ENCODE results near the gene UBXN2A. TPM values are rescaled to one million over a fixed set of nuclear protein-coding genes. Genes with fewer than 3 reads are reported as not detected.

Gene UBXN2A
- polyA plus RNA-seq, 3 donors: 2.0 to 6.8 (median 5.5) TPM

- Mint-ChIP-seq H3K27me3 (ENCODE audit: low read depth in 3 of 3) (peaks cover 37 to 46% (median 44%) of the 10 kb centered on the region in 3 donors), H3K36me3 (peaks cover 0 to 8% of the 10 kb centered on the region in 2 donors), H3K27ac (no peak overlapping the region), H3K4me3 (no peak overlapping the region), H3K4me1 (peaks cover 7% of the 10 kb centered on the region), H3K9me3 (peaks cover 0 to 16% (median 2%) of the 10 kb centered on the region in 7 donors)
- no peak overlapping the region for H3K9ac ChIP-seq (ENCODE audit: insufficient read depth, low read length, poor library complexity, severe bottlenecking)
- TF ChIP-seq, protein P1, sequence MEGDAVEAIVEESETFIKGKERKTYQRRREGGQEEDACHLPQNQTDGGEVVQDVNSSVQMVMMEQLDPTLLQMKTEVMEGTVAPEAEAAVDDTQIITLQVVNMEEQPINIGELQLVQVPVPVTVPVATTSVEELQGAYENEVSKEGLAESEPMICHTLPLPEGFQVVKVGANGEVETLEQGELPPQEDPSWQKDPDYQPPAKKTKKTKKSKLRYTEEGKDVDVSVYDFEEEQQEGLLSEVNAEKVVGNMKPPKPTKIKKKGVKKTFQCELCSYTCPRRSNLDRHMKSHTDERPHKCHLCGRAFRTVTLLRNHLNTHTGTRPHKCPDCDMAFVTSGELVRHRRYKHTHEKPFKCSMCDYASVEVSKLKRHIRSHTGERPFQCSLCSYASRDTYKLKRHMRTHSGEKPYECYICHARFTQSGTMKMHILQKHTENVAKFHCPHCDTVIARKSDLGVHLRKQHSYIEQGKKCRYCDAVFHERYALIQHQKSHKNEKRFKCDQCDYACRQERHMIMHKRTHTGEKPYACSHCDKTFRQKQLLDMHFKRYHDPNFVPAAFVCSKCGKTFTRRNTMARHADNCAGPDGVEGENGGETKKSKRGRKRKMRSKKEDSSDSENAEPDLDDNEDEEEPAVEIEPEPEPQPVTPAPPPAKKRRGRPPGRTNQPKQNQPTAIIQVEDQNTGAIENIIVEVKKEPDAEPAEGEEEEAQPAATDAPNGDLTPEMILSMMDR (IDR thresholded peaks at IDR 0.05): no peak
- H3K27me3 ChIP-seq (ENCODE audit: control insufficient read depth in 2 of 2, insufficient read depth in 2 of 2, low read length in 2 of 2): peaks cover 26 to 38% of the 10 kb centered on the region in 2 donors
- intact Hi-C loops (cut with micrococcal nuclease): no loop called here
- no peak overlapping the region for H3K4me2 ChIP-seq (replicated peaks; ENCODE audit: extremely low read depth, low read length, poor library complexity, severe bottlenecking)
- H3K4me1 ChIP-seq (ENCODE audit: control insufficient read depth in 1 of 2, insufficient read depth in 2 of 2, low read length in 2 of 2): peaks cover 9 to 14% of the 10 kb centered on the region in 2 donors
- peaks cover 0 to 6% of the 10 kb centered on the region in 2 donors for H3K36me3 ChIP-seq (replicated peaks in 1 of 2; ENCODE audit: control insufficient read depth in 1 of 2, insufficient read depth in 2 of 2, low read length in 2 of 2)
- no peaks in the 10 kb centered on the region for H3K79me2 ChIP-seq (ENCODE audit: insufficient read depth, low read length)
- no peak for DNase-seq
- H3K27ac ChIP-seq (ENCODE audit: low read depth in 1 of 2, low read length in 2 of 2): no peak overlapping the region
- H3K9me3 ChIP-seq (replicated peaks in 1 of 2; ENCODE audit: control insufficient read depth in 1 of 2, insufficient read depth in 1 of 2, low read length in 2 of 2): peaks cover 0 to 11% of the 10 kb centered on the region in 2 donors
- no peak overlapping the region for H3K4me3 ChIP-seq (replicated peaks in 1 of 3; ENCODE audit: low read depth in 2 of 3, low read length in 3 of 3)
- H2AFZ ChIP-seq (ENCODE audit: insufficient read depth, low read depth, low read length, poor library complexity, severe bottlenecking): no peak overlapping the region
- H4K20me1 ChIP-seq (ENCODE audit: insufficient read depth, low read length): no peaks in the 10 kb centered on the region
These were observed 67.4 kb downstream of the UBXN2A start for GRCh38 chr2:24007693-24008092.

GRCh38 chr2:24008672-24009366, 68.6 kb downstream of the UBXN2A start:
- 87% methylated on average over 11 of the region's 13 CpGs for WGBS (ENCODE audit: insufficient coverage)
- Mint-ChIP-seq H3K4me3 (peak overlapping the region in 1 of 2 donors; percentile 77), H3K27ac (no peak overlapping the region), H3K27me3 (ENCODE audit: low read depth in 3 of 3) (peaks cover 37 to 52% (median 51%) of the 10 kb centered on the region in 3 donors), H3K36me3 (peaks cover 0 to 8% of the 10 kb centered on the region in 2 donors), H3K9me3 (peaks cover 0 to 17% (median 2%) of the 10 kb centered on the region in 7 donors), H3K4me1 (peaks cover 11% of the 10 kb centered on the region)
- Histone ChIP-seq H2AFZ (ENCODE audit: insufficient read depth, low read depth, low read length, poor library complexity, severe bottlenecking) (no peak overlapping the region), H3K4me2 (replicated peaks; ENCODE audit: extremely low read depth, low read length, poor library complexity, severe bottlenecking) (no peak overlapping the region), H3K4me3 (replicated peaks in 1 of 3; ENCODE audit: low read depth in 2 of 3, low read length in 3 of 3) (no peak overlapping the region), H3K79me2 (ENCODE audit: insufficient read depth, low read length) (no peaks in the 10 kb centered on the region), H3K27ac (ENCODE audit: low read depth in 1 of 2, low read length in 2 of 2) (no peak overlapping the region), H3K9ac (ENCODE audit: insufficient read depth, low read length, poor library complexity, severe bottlenecking) (no peak overlapping the region), H3K4me1 (ENCODE audit: control insufficient read depth in 1 of 2, insufficient read depth in 2 of 2, low read length in 2 of 2) (peaks cover 9 to 14% of the 10 kb centered on the region in 2 donors), H4K20me1 (ENCODE audit: insufficient read depth, low read length) (no peaks in the 10 kb centered on the region), H3K36me3 (replicated peaks in 1 of 2; ENCODE audit: control insufficient read depth in 1 of 2, insufficient read depth in 2 of 2, low read length in 2 of 2) (no peaks in the 10 kb centered on the region), H3K27me3 (ENCODE audit: control insufficient read depth in 2 of 2, insufficient read depth in 2 of 2, low read length in 2 of 2) (peaks cover 26 to 40% of the 10 kb centered on the region in 2 donors), H3K9me3 (replicated peaks in 1 of 2; ENCODE audit: control insufficient read depth in 1 of 2, insufficient read depth in 1 of 2, low read length in 2 of 2) (peaks cover 0 to 11% of the 10 kb centered on the region in 2 donors)
- intact Hi-C loops (cut with micrococcal nuclease): no loop called here
- TF ChIP-seq, protein P1 (IDR thresholded peaks at IDR 0.05): no peak
- DNase-seq: no peak

Data from CD14-positive monocyte (primary cell).